GM12872 (cell line): ENCODE data around the gene ZEB2.

Source experiments
- CTCF ChIP-seq: IDR thresholded peaks from 3 replicates; pipeline ENCODE4 v1.5.1; 2011; ENCODE audit warnings: low read depth, mild to moderate bottlenecking, low read length, moderate library complexity; ENCODE audit not compliant: insufficient read depth

The ZEB2 gene

GRCh38 chr2:144468823-144469595, 50.9 kb downstream of the ZEB2 start:
- TF ChIP-seq CTCF: no peak

- no peak for TF ChIP-seq CTCF
These were observed 52.3 kb downstream of the ZEB2 start for GRCh38 chr2:144467502-144468137.

GRCh38 chr2:144466637-144467036, 53.3 kb downstream of the ZEB2 start:
- TF ChIP-seq CTCF: no peak

DNA sequence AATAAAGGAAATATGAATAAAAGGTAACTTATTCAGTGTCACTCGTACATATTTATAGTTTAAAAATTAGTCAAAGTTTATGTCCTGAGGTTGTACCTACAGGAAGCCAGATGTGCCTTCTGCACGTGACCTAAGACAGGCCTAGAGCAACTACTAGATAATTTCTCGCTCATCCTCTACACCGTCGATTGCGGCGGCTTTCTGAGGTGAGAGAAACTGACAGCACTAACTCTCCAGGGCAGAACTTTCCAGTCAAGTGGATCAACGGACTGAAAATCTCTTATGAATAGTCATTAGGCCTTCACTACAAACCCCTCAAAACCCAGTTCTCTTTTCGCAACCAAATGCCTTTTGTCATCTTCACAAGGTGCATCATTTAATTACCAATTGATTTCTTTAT, 54.2 kb downstream of the ZEB2 start:
- TF ChIP-seq CTCF: no peak

DNA sequence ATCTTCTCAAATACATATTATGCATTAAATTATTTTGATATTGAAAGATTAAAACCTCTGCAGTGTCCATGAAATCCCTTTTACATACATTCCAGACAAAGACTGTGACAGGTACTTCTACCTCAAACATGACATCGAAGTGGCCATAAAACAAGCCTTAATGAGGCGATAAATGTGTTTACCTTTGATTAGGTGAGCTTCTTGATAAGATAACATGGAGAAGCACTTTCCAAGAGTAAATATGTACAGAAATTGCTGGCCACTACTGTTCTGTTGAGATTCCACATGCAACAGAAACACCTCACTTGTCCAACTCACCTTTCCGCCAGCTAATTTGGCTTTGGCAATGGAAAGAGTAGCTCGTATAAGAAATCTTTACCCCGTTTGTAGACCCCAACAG, 55.2 kb downstream of the ZEB2 start:
- no peak for TF ChIP-seq CTCF

GRCh38 chr2:144463266-144463665, 56.7 kb downstream of the ZEB2 start:
- TF ChIP-seq CTCF: no peak

DNA sequence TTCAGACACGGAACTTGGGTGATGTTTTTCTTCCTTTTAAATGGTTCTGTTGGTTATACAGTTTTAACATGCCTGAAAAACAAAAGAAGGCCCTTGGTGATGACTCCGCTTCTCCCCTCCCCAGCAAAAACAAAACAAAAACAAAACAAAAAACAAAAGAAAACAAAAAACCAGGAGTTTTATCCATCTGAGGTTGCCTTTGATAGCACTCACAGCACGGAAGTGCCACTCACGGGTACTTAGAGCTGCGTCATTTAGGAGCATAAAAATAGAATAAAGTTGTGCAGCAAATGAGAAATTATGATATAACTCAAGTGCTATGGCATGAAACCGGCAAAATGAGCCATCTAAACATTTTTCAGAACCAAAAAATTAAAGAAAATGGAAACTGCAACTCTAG, 57.7 kb downstream of the ZEB2 start:
- TF ChIP-seq CTCF: no peak
